Measurements from ENCODE around the gene SLC25A26.

DNA sequence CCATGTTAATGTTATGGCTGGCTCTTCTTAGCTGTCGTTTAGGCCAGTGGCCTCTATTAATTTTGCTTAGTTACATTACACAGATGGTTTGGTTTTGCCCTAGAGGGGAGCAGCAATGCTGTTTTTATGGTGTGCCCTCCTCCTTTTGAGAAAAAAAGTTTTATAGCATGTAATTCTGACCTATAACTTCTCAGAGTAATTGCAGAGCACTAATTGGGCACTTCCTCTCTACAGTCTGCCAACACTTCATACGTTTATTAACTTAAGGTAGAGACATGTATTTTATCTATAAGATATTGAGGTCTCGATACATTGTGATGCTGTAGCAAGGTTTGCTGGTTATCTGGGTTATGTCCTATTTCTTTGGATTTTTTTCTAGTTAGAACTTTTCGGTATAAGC, 12.2 kb downstream of the SLC25A26 start:
- TF ChIP-seq POLR2A (IDR thresholded peaks at IDR 0.05), result no peak
- TF ChIP-seq, protein P1, sequence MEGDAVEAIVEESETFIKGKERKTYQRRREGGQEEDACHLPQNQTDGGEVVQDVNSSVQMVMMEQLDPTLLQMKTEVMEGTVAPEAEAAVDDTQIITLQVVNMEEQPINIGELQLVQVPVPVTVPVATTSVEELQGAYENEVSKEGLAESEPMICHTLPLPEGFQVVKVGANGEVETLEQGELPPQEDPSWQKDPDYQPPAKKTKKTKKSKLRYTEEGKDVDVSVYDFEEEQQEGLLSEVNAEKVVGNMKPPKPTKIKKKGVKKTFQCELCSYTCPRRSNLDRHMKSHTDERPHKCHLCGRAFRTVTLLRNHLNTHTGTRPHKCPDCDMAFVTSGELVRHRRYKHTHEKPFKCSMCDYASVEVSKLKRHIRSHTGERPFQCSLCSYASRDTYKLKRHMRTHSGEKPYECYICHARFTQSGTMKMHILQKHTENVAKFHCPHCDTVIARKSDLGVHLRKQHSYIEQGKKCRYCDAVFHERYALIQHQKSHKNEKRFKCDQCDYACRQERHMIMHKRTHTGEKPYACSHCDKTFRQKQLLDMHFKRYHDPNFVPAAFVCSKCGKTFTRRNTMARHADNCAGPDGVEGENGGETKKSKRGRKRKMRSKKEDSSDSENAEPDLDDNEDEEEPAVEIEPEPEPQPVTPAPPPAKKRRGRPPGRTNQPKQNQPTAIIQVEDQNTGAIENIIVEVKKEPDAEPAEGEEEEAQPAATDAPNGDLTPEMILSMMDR (IDR thresholded peaks at IDR 0.05), result no peak
